Uterus (tissue), 2 donors: Measurements from ENCODE around the gene ALB.
"Not testable (repeated sequence)": the region's sequence is repeated elsewhere in the genome, so short reads cannot be mapped to it uniquely, and the experiment has no call there.

Source experiments
- POLR2A ChIP-seq, 2 donors: fragments of 450-650 bp; IDR thresholded peaks; one replicate each; pipeline ENCODE4 v1.6.1; 2016; ENCODE audit warnings: antibody characterized with exemption in 2 of 2, mild to moderate bottlenecking in 1 of 2, moderate library complexity in 1 of 2
- TF ChIP-seq, protein P1 (sequence below), 4 experiments: fragments of 200-600 bp in 2 of 4; fragments of 450-650 bp in 2 of 4; sonication (generic) in 2 of 4; IDR thresholded peaks; one replicate each; pipeline ENCODE4 v1.5.1; 2016 to 2019; ENCODE audit warnings: antibody characterized with exemption in 4 of 4, mild to moderate bottlenecking in 2 of 4, moderate library complexity in 1 of 4

DNA sequence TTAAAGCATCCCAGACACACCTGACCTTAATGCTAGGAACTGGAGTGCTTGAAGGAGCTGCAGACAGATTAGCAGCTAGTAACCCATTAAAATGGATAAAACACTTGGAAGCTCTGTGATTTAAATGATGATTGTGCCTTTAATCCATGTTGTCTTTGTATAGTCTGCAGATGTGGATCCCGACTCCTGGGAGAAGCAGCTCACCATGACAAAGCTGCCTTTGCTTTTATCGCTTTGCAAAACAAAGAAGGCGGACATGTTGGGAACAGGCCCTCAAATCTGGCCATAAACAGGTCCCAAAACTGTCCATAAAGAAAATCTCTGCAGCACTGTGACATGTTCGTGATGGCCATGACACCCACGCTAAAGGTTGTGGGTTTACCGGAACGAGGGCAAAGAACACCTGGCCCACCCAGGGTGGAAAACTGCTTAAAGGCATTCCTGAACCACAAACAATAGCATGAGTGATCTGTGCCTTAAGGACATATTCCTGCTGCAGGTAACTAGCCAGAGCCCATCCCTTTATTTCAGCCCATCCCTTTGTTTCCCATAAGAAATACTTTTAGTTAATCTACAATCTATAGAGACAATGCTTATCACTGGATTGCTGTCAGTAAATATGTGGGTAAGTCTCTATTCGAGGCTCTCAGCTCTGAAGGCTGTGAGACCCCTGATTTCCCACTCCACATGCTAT is 34.4 kb upstream of the ALB start:
- TF ChIP-seq, protein P1, sequence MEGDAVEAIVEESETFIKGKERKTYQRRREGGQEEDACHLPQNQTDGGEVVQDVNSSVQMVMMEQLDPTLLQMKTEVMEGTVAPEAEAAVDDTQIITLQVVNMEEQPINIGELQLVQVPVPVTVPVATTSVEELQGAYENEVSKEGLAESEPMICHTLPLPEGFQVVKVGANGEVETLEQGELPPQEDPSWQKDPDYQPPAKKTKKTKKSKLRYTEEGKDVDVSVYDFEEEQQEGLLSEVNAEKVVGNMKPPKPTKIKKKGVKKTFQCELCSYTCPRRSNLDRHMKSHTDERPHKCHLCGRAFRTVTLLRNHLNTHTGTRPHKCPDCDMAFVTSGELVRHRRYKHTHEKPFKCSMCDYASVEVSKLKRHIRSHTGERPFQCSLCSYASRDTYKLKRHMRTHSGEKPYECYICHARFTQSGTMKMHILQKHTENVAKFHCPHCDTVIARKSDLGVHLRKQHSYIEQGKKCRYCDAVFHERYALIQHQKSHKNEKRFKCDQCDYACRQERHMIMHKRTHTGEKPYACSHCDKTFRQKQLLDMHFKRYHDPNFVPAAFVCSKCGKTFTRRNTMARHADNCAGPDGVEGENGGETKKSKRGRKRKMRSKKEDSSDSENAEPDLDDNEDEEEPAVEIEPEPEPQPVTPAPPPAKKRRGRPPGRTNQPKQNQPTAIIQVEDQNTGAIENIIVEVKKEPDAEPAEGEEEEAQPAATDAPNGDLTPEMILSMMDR (IDR thresholded peaks at IDR 0.05) = not testable (repeated sequence)
- not testable (repeated sequence) for TF ChIP-seq POLR2A (IDR thresholded peaks at IDR 0.05)
